HG03558 (cell line): ENCODE measurements around the gene PMPCB.

ENCODE experiments used
- ATAC-seq: cut with Tn5 transposase; IDR thresholded peaks from one replicate; pipeline ENCODE4 v1.9.1; 2021; ENCODE audit warnings: moderate number of reproducible peaks; ENCODE audit not compliant: unreplicated experiment; ENCODE audit errors: extremely low read depth

The PMPCB gene

GRCh38 chr7:103317009-103317408 lies 19.8 kb downstream of the PMPCB start:
- ATAC-seq, result no peak

GRCh38 chr7:103325744-103326143 lies 28.5 kb downstream of the PMPCB start:
- ATAC-seq, result no peak

- no peak for ATAC-seq
Measured at GRCh38 chr7:103336761-103337160, 39.5 kb downstream of the PMPCB start.

GRCh38 chr7:103338864-103339263 lies 41.6 kb downstream of the PMPCB start:
- no peak for ATAC-seq

GRCh38 chr7:103341466-103341865 lies 44.2 kb downstream of the PMPCB start:
- ATAC-seq, result no peak

- ATAC-seq, result no peak
Measured at GRCh38 chr7:103343332-103343731, 46.1 kb downstream of the PMPCB start.

- no peak for ATAC-seq
Measured at GRCh38 chr7:103343758-103344452, 46.7 kb downstream of the PMPCB start.

- ATAC-seq, result peak; percentile 56
Measured at GRCh38 chr7:103344453-103345149, 47.4 kb downstream of the PMPCB start, which contains the start of gene DNAJC2. DNAJC2 (minus strand) TSS chr7:103344767; CDS start chr7:103344622, 145 bp downstream.

- ATAC-seq, result no peak
Measured at GRCh38 chr7:103346396-103346795, 49.2 kb downstream of the PMPCB start.

GRCh38 chr7:103347507-103348267 lies 50.5 kb downstream of the PMPCB start, which contains the start of gene PSMC2:
PSMC2 (plus strand) TSS chr7:103347643; CDS start chr7:103347712, 69 bp downstream.
- ATAC-seq, result peak; percentile 48

GRCh38 chr7:103348452-103348851 lies 51.2 kb downstream of the PMPCB start:
- ATAC-seq, result no peak

GRCh38 chr7:103348959-103349358 lies 51.7 kb downstream of the PMPCB start:
- ATAC-seq, result no peak

- ATAC-seq, result no peak
Measured at GRCh38 chr7:103349805-103350204, 52.6 kb downstream of the PMPCB start.
